Measurements from ENCODE around the gene RNF149.
"Not testable (repeated sequence)": the region's sequence is repeated elsewhere in the genome, so short reads cannot be mapped to it uniquely, and the experiment has no call there.

RNF149 gene

GRCh38 chr2:101238930-101239759, 69.4 kb downstream of the RNF149 start:
- DNase-seq (ENCODE audit: low read depth), result no peak

GRCh38 chr2:101237944-101238343, 70.6 kb downstream of the RNF149 start:
- not testable (repeated sequence) for DNase-seq (ENCODE audit: low read depth); H3K4me3 ChIP-seq (ENCODE audit: low read length)

More at GRCh38 chr2:101238930-101239759, 69.4 kb downstream of the RNF149 start:
- TF ChIP-seq CTCF (conservative IDR thresholded peaks at IDR 0.05; ENCODE audit: low read length), result no peak
- H3K4me3 ChIP-seq (ENCODE audit: low read length), result no peak overlapping the region

- DNase-seq (ENCODE audit: low read depth), result not testable (repeated sequence)
Observed at GRCh38 chr2:101235956-101236355, 72.5 kb downstream of the RNF149 start.

GRCh38 chr2:101234169-101234938, 74.1 kb downstream of the RNF149 start:
- H3K4me3 ChIP-seq (ENCODE audit: low read length), result no peak overlapping the region
- TF ChIP-seq CTCF (conservative IDR thresholded peaks at IDR 0.05; ENCODE audit: low read length), result no peak
- no peak for DNase-seq (ENCODE audit: low read depth)

More at GRCh38 chr2:101235956-101236355, 72.5 kb downstream of the RNF149 start:
- H3K4me3 ChIP-seq (ENCODE audit: low read length), result not testable (repeated sequence)

- TF ChIP-seq CTCF (conservative IDR thresholded peaks at IDR 0.05; ENCODE audit: low read length), result no peak
- no peak for DNase-seq (ENCODE audit: low read depth)
- H3K4me3 ChIP-seq (ENCODE audit: low read length), result no peak overlapping the region
Observed at GRCh38 chr2:101232770-101233169, 75.7 kb downstream of the RNF149 start.

GRCh38 chr2:101231937-101232730, 76.4 kb downstream of the RNF149 start:
- no peak overlapping the region for H3K4me3 ChIP-seq (ENCODE audit: low read length)
- DNase-seq (ENCODE audit: low read depth), result no peak
- TF ChIP-seq CTCF (conservative IDR thresholded peaks at IDR 0.05; ENCODE audit: low read length), result no peak

GRCh38 chr2:101231240-101231639, 77.3 kb downstream of the RNF149 start:
- TF ChIP-seq CTCF (conservative IDR thresholded peaks at IDR 0.05; ENCODE audit: low read length), result no peak
- H3K4me3 ChIP-seq (ENCODE audit: low read length), result no peak overlapping the region
- no peak for DNase-seq (ENCODE audit: low read depth)

Measured in AG10803 (cell line).